Activated T-helper 9 cell treated with anti-CD3 and anti-CD28 coated beads, Interleukin-2, amount 50 U/mL, for 16 hours (primary cell): ENCODE measurements around the gene PIH1D1.

Experiments
- DNase-seq: peaks from one replicate; pipeline ENCODE4 v3.0.0-alpha.2; 2020; ENCODE audit warnings: low read depth

Gene PIH1D1

DNA sequence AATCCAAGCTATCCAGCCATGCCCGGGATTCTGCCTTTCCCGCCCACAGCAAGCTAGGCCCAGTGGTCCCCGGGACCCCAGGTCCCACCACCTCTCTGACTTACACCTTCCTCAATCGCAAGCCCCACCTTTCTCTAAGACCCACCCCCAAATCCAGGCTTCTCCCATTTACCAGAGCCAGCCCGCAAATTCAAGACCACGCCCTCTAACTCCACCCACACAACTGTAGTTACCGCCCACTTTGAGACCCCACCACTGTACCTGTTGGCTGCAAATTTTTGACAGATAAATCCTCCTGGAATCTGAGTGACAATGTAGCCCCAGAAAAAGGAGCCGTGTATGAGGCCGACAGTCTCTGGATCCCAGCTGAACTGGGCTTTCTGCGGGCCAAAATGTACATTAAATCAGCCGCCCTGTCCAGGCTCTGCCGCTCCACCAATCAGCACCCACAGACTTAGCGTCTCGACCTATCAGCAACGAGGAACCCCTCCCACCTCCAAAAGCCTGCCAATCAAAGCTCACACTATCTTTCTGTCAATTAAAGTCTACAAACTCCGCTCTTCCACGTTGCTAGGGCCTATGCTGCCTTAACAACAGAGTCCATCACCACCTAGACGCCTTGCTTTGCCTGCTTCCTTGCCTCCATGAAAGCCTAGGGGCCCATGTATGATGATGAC lies 16.6 kb downstream of the PIH1D1 start:
- DNase-seq = no peak

- no peak for DNase-seq
Observed at GRCh38 chr19:49433240-49433901, 18.2 kb downstream of the PIH1D1 start.

DNA sequence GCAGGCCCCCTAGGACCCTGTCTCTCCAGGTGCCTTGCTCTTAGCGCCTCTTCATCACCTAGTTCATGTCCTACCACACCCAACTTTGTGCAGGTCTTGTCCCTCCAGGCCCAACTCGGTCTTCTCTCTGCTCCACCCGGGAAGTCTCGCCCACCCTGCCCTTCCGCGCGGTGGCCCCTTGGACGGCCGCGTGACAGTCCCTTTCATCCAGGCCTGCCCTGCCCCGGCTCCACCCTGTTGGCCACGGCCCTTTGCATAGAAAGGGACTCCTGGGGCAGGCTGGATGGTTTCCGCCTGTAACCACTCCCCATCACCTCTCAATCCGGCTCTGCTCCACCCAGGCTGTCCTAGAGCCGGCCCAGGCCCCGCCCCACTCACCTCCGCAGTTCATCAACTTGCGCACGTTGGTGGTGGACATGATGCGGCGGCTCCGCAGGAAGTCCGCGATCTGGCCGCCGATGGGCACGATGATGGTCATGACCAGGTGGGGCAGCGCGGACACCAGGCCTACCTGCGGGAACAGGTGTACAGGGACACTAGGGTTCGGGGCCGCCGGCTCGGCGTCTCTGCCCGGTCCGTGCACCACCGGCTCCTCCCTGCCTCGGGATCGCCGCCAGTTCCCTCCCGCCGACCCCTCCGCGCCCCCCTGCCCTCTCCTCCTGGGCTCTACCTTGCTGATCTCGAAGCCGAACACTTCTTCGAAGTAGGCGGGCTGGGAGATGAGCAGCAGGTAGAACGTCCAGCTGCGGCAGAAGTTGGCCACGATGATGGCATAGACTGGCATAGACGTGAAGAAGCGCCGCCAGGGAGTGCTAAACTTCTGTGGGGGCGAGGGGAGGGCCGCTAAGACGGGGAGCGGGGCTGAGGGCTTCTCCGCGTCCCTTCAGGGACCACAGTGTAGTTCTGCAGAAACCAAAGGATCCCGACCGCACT lies 19.2 kb downstream of the PIH1D1 start:
- DNase-seq = no peak

- no peak for DNase-seq
Observed at GRCh38 chr19:49431330-49431749, 20.3 kb downstream of the PIH1D1 start.

GRCh38 chr19:49430678-49431329 lies 20.8 kb downstream of the PIH1D1 start:
- no peak for DNase-seq

- no peak for DNase-seq
Observed at GRCh38 chr19:49430172-49430677, 21.4 kb downstream of the PIH1D1 start.

- DNase-seq = no peak
Observed at GRCh38 chr19:49428547-49429451, 22.8 kb downstream of the PIH1D1 start.

DNA sequence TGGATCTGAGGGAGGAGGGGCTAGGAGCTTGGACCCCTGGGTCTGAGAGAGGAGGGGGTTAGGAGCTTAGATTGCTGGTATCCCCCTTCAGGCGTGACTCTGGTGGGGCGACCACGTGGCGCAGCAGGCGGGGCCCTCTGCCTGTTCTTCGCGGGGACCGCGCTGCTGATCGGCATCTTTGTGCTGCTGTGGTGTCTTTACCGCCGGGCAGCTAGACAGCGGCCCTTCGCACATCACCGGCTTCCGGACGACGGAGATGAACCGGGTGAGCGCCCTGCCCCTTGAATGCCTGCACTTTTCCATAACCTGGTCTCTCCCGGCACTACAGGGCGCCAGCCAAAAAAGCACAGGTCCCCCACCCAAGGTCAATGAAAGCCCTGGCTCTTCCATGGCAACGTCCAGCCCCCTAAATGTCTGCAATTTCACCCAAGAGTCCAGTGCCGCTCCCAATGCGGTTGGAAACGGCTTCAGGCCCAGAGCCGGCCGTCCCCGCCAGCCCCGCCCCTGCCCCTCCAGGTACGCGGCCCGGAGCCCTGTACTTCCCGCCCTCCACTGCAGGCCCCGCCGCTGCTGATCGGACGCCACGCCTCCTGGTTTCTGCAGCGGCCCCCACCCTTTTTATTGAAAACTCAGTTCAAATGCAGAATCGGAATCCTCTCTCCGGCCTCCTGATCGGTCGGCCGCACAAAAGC lies 23.6 kb downstream of the PIH1D1 start:
- DNase-seq = no peak

DNA sequence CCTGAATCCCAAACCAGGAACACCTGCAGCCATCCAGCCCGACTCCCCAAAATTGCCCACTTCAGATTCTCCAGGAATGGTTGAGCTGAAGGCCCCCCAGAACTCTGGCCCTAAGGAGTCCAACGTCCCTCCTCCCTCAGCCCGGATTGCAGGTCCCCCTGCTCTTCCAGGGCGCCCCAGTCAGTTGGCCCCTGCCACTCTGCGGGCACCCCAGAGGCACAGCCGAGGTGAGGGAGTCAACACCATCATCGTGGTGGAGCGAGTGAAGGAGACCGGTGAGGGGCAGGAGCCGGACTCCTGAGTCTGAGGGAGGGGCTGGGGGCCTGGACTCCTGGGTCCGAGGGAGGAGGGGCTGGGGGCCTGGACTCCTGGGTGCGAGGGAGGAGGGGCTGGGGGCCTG lies 24.3 kb downstream of the PIH1D1 start:
- DNase-seq = no peak

DNA sequence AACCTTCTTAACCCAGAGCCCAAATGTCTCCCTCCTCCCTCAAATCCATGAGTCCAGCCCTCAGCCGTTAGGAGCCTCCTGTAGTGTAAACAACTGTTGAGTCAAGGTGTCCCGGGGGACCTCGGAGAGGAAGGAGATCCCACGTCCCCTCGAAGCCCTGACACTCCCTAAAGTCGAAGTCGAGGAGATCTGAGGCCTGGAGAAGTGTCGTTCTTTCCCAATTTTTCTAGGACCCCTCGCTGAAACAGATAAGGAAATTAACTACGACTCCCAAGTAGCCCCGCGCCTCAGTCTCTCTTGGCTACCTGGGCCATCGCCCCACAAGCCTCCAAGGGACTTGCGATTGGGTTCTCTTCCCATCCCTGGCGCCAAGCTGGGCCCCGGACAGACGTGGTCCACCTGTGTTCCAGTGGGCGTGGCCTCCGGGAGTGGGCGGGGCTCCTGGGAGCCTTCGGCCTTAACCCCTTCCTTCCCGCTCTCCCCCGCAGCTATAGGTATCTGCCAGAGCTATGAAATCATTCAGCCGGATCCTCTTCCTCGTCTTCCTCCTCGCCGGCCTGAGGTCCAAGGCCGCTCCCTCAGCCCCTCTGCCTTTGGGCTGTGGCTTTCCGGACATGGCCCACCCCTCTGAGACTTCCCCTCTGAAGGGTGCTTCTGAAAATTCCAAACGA lies 25.6 kb downstream of the PIH1D1 start:
- no peak for DNase-seq

- no peak for DNase-seq
Observed at GRCh38 chr19:49425178-49425577, 26.4 kb downstream of the PIH1D1 start, which contains the start of gene GFY. GFY (plus strand) TSS chr19:49425388; CDS start chr19:49426431, 1,043 bp downstream.

- DNase-seq = no peak
Observed at GRCh38 chr19:49423985-49424303, 27.7 kb downstream of the PIH1D1 start.

DNA sequence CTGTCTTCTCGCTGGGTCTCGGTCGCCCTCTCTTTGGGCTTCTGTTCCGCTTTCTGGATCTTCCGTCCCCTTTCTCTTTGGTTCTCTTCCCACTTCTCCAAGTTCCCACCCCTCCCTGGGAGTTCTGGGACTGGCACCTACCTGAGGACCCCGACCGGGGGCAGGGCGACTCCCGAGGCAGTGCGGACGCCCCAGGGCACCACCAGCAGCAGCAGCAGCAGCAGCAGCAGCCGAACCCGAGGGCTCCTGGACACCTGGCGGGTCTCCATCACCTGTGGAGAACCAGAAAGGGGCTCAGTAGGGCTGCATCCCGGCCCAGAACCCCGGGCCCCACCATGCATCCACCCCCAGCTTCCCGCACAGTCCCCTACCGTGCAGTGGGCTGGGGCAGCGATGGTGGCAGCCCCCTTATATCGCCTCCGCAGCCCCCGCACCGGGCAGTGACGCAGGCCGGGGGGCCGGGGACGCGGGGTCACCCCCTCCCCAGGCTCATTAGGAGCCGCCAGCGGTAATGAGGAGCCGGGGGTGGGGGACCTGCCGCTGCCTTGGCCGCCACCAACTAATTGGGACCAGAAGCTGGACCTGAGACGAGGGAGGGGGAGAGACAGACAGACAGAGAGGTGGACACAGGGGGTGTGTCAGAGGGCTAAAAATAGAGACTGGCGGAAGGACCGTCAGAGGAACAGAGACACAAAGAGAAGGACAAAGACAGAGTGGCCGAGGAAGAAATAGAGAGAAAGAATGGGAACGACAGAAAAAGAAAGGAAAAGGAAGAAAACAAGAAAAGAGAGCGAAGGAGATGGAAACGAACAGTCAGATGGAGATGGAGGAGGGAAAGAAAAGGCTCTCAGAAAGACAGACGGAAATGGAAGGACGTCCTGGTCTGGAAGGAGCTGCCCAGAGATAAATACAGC lies 28.3 kb downstream of the PIH1D1 start, which contains the start of gene PTH2:
PTH2 (minus strand) TSS at position 371 of the 914 bp plus-strand sequence; CDS start at position 269, 102 bp downstream.
- DNase-seq = no peak

- DNase-seq = no peak
Observed at GRCh38 chr19:49422407-49423070, 29.1 kb downstream of the PIH1D1 start.

GRCh38 chr19:49421878-49422202 lies 29.8 kb downstream of the PIH1D1 start:
- no peak for DNase-seq

DNA sequence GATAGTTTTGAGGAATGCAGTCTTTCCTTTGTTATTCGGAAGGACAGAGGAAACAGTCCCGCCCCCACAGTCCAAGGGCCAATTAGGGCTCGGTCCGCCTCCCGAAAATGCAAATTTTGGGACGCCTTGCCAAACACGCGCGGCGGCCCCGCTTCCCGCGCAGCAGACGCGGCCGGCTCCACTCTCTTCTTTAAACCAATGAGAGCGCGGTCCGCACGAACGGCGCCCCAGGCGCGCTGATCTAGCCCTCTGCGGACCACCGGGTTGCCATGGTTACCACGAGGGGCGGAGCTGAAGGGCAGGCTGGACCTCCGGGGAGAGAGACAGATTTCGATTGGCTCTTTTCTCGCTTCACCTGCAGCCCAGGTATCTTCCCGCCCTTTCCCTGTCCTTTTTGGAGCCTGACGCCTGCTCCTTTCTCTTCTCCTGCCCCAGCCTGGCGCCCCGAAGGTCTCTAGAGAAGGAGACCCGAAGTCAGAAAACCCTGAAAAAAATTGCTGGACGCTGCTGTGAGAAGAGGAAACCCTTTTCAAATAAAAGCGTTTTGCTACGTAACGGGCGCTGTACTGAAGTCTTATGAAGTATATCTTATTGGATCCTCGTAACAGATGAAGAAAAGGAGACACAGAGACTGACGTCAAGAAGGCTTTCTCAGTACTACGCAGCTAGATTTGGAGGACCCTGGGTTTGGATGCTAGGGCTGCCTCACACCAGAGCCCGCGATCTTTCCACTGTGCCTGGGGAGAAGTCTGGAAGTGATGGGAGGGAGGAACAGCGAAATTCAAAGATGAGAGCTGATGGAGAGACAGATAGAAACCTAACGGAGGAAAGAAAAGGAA lies 30.4 kb downstream of the PIH1D1 start:
- DNase-seq = no peak

- DNase-seq = no peak
Observed at GRCh38 chr19:49420227-49420626, 31.4 kb downstream of the PIH1D1 start.
